GM18909 (cell line): ENCODE data around the gene ESYT1.
A peak's percentile ranks its signal among the peaks of the same experiment; 100 is the strongest.
"Not testable (repeated sequence)": the region's sequence is repeated elsewhere in the genome, so short reads cannot be mapped to it uniquely, and the experiment has no call there.

Experiments used
- ATAC-seq: cut with Tn5 transposase; IDR thresholded peaks from one replicate; pipeline ENCODE4 v1.9.1; 2021; ENCODE audit warnings: mild to moderate bottlenecking; ENCODE audit not compliant: unreplicated experiment, poor library complexity

Gene ESYT1

GRCh38 chr12:56103066-56103711 lies 24.9 kb upstream of the ESYT1 start:
- ATAC-seq, result no peak

DNA sequence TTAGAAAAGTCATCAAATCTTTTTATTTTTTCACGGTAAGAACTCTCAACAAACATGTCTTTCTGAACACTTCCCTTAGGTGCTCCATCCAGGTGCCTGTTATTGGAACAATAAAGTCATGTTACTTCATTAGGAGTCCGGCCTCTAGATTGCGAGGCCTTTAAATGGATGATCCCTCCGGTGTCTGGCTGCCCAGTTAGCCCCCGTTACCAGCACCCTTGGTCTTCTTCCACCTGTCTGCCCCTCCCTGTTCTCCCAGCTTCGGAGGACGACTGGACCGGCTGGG lies 24.3 kb upstream of the ESYT1 start:
- no peak for ATAC-seq

- peak; percentile 95 for ATAC-seq
Observed at GRCh38 chr12:56104109-56104814, 23.8 kb upstream of the ESYT1 start, which contains the start of gene PA2G4. Gene PA2G4 (plus strand): TSS chr12:56104559. CDS start chr12:56104738, 179 bp downstream.

DNA sequence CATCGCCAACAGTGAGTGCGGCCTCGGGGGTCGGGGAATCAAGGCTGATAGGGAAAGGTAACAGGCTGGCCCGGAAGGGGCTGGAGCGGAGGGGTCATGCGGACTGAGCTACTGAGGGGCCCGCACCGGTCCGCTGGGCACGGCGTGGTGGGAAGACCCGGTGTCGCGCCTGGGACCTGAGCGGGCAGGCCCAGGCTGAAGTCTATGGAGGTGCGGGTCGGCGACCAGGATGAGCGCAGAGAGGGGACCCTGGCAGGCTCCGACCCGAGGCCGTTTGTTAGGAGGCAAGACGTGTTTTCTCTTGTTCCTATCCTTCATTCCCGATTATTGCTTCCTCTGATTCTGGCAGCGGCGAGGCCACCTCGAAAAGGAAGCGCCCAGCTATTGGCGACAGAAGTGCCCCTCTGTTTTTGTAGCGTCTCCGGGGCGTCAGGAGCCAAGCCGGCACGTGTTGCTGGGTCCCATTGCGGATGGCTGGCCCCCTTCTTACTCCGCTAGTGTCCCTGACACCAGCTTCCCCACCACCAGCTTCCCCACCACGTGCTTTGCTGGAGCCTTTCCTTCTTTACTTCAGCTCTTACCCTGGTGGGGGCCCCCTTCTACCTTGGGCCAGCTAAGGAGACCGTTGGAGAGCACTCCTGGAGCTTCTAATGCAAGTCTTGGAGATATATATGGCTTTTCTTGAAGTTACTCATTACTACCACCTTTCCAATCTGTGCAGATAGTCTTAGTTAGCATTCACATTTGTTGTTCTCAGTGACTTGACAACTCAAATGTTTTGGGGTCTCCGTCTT lies 23.1 kb upstream of the ESYT1 start:
- ATAC-seq, result peak; percentile 21

DNA sequence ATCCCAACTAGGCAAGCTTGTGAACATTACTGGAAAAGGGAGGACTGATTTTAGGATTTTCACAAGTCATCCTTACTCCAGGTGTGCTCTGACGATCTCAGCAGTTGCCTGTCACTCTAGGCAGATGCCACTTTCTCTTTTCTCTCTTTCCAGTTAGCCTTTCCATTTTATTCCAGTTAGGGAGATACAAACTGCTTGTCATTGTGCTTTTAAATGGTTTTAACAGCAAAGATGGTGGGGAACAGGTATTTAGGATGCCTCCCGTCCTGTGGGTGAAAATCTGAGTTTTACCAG lies 22.5 kb upstream of the ESYT1 start:
- no peak for ATAC-seq

DNA sequence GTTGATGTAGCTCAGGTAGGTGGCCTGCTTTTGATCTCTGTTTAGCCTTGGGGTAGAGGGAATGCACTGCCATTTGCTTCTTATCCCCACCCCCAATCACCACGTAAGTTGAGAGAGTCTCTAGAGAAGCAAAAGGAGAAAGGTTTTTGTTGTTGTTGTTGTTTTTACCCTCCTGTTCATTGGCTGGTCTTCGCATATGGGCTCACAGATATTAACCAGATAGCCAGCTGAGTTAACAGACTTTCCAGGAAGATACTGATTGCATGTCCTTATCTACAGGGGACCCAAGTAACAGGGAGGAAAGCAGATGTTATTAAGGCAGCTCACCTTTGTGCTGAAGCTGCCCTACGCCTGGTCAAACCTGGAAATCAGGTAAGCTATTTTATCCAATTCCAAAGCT lies 20.8 kb upstream of the ESYT1 start:
- no peak for ATAC-seq

- no peak for ATAC-seq
Observed at GRCh38 chr12:56110571-56110970, 17.5 kb upstream of the ESYT1 start.

DNA sequence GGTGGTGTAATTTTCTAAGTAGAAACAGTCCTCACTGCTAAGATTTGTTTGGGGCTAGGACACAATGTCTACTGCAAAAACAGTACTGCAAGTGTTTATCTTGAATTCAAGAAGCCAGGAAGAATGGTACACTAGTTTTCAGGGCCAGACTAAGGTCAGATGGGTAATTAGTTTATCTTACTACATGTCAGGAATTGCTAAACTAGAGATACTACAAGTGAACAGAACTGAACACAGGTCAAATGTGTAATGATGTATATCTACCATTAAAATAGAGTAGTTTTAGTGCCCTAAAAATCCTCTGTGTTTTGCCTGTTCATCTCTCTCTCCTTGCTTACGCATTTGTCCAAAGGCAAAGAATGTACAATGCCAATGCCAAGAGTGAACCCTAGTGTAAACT lies 14.0 kb upstream of the ESYT1 start:
- no peak for ATAC-seq

- ATAC-seq, result no peak
Observed at GRCh38 chr12:56115329-56115728, 12.7 kb upstream of the ESYT1 start.

- ATAC-seq, result peak; percentile 51
Observed at GRCh38 chr12:56116267-56117081, 11.6 kb upstream of the ESYT1 start, which contains the start of gene RPL41. Gene RPL41 (plus strand): TSS chr12:56116633.

GRCh38 chr12:56117082-56117706 lies 10.9 kb upstream of the ESYT1 start:
- not testable (repeated sequence) for ATAC-seq

GRCh38 chr12:56117778-56118687 lies 10.0 kb upstream of the ESYT1 start, which contains the start of gene ZC3H10:
Gene ZC3H10 (plus strand): TSS chr12:56118266. CDS start chr12:56120563, 2,297 bp downstream.
- peak; percentile 82 for ATAC-seq

- no peak for ATAC-seq
Observed at GRCh38 chr12:56118688-56119357, 9.2 kb upstream of the ESYT1 start.

- ATAC-seq, result no peak
Observed at GRCh38 chr12:56119361-56119796, 8.7 kb upstream of the ESYT1 start.

DNA sequence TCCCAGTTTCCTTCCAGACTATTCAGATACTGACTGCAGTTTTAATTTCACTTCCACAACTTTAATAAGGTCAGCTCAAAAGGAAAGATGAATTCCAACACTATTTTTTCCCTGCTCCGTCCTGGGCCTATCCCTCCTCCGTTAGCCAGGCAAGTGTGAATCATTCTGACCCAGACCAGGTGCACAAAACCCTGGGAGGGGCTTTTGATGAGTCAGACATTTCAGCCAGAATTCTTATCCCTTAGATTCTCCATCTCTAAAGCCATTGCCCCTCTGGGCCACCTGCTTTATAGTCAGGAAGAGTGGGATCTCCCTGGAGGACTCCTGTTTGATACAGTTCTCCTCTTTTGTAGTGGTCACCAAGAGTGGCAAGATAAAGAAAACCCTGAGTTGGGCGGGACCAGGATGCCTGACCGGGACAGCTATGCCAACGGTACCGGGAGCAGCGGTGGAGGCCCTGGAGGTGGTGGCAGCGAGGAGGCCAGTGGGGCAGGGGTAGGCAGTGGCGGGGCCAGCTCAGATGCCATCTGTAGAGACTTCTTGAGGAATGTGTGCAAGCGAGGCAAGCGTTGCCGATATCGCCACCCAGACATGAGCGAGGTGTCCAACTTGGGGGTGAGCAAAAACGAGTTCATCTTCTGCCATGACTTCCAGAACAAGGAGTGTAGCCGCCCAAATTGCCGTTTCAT lies 7.8 kb upstream of the ESYT1 start:
- ATAC-seq, result no peak

DNA sequence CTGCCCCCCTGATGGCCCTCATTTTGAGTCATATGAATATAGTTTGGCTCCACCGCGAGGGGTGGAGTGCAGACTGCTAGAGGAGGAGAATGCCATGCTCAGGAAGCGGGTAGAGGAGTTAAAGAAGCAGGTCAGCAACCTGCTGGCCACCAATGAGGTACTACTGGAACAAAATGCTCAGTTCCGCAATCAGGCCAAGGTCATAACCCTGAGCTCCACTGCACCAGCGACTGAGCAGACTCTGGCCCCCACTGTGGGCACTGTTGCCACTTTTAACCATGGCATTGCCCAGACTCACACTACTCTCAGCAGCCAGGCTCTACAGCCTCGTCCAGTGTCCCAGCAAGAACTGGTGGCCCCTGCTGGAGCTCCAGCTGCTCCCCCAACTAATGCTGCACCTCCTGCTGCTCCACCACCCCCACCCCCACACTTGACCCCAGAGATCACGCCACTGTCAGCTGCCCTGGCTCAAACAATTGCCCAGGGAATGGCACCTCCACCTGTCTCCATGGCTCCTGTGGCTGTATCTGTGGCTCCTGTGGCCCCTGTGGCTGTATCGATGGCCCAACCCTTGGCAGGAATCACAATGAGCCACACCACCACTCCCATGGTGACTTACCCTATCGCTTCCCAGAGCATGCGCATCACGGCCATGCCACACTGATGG lies 6.7 kb upstream of the ESYT1 start:
- ATAC-seq, result no peak

DNA sequence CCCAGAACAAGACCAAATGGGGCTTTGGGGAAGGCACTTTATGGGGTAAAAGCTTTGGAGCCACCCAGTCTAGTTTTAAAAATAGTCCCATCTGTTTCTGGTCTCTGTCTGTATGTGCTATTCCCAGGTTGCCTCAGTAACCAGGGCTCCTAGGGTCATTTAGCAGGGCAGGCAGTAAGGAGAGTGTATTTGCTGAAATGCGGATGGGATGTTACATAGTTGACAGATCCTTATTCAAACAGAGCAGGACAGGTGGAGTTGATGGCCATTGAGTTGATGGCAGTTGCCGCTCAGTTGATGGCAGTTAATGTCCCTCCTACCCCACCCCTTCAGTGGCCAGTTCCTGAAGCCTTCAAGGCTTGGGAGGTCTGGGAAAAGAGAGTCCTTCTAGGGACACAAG lies 5.4 kb upstream of the ESYT1 start:
- no peak for ATAC-seq
